IMR-90 (cell line): Measurements from ENCODE around the gene SVIL. TPM values are rescaled to one million over a fixed set of nuclear protein-coding genes. Genes with fewer than 3 reads are reported as not detected.

Experiments used
- ATAC-seq: fragments of 200-7000 bp; cut with Tn5 transposase; 2 replicates; pipeline ENCODE4 v1.9.1; 2020; ENCODE audit warnings: low read depth, mild to moderate bottlenecking, moderate library complexity
- BruUV-seq: library from RNA; stranded (reverse); fragments of 400-500 nt; replicated peaks from 2 replicates; lab custom pipeline; 2021; lab: Mats Ljungman, UMichigan
- CTCF ChIA-PET: fragments of 300-600 bp; formaldehyde crosslinking; extraction: SDS; loops from one replicate; lab custom pipeline; 2021; ENCODE audit warnings: antibody characterized with exemption; lab: Yijun Ruan, JAX
- POLR2A ChIA-PET: fragments of 300-600 bp; sonication (Branson Sonifier 250); formaldehyde crosslinking; loops from one replicate; lab custom pipeline; 2022; ENCODE audit warnings: antibody characterized with exemption; ENCODE audit not compliant: unreplicated experiment; lab: Charles Lee
- DNase-seq: peaks from one replicate; pipeline ENCODE4 v3.0.0; 2013
- H2AFZ ChIP-seq: replicated peaks from 2 replicates; pipeline ENCODE3; 2013; ENCODE audit warnings: low read length, mild to moderate bottlenecking; ENCODE audit not compliant: poor library complexity
- H2AK5ac ChIP-seq: 2 replicates; pipeline ENCODE4 v1.6.1; 2013; ENCODE audit warnings: low read depth, low read length, inconsistent platforms
- H2AK9ac ChIP-seq: replicated peaks from 2 replicates; pipeline ENCODE3; 2013; ENCODE audit warnings: mild to moderate bottlenecking, low read depth, low read length, moderate library complexity; ENCODE audit not compliant: poor library complexity
- H2BK120ac ChIP-seq: 2 replicates; pipeline ENCODE4 v1.6.1; 2013; ENCODE audit warnings: low read depth, low read length, inconsistent platforms
- H2BK15ac ChIP-seq: 3 replicates; pipeline ENCODE4 v1.6.1; 2013; ENCODE audit warnings: low read depth, low read length, inconsistent platforms
- H2BK20ac ChIP-seq: 2 replicates; pipeline ENCODE4 v1.6.1; 2013; ENCODE audit warnings: low read depth, mild to moderate bottlenecking, inconsistent platforms, low read length, moderate library complexity
- H2BK5ac ChIP-seq: 2 replicates; pipeline ENCODE4 v1.6.1; 2013; ENCODE audit warnings: mild to moderate bottlenecking, low read depth, low read length, inconsistent platforms; ENCODE audit not compliant: poor library complexity, severe bottlenecking
- H3K14ac ChIP-seq: replicated peaks from 2 replicates; pipeline ENCODE4 v1.6.1; 2013; ENCODE audit warnings: low read depth, low read length, inconsistent platforms
- H3K18ac ChIP-seq: 2 replicates; pipeline ENCODE4 v1.6.1; 2013; ENCODE audit warnings: low read depth, low read length, control low read depth
- H3K23ac ChIP-seq: 2 replicates; pipeline ENCODE4 v1.6.1; 2013; ENCODE audit warnings: low read depth, low read length, inconsistent platforms
- H3K27ac ChIP-seq: 2 replicates; pipeline ENCODE4 v1.5.1; 2013; ENCODE audit warnings: mild to moderate bottlenecking, control low read depth, low read length; ENCODE audit not compliant: insufficient read depth
- H3K27me3 ChIP-seq: 2 replicates; pipeline ENCODE4 v1.6.1; 2013; ENCODE audit warnings: low read length; ENCODE audit not compliant: control insufficient read depth, insufficient read depth
- H3K36me3 ChIP-seq: 2 replicates; pipeline ENCODE4 v1.6.1; 2013; ENCODE audit warnings: low read length, mixed read lengths; ENCODE audit not compliant: control insufficient read depth, insufficient read depth
- H3K4ac ChIP-seq: 2 replicates; pipeline ENCODE4 v1.6.1; 2013; ENCODE audit warnings: low read depth, low read length, inconsistent platforms
- H3K4me1 ChIP-seq: 2 replicates; pipeline ENCODE4 v1.6.1; 2013; ENCODE audit warnings: low read length, mixed read lengths; ENCODE audit not compliant: control insufficient read depth, insufficient read depth
- H3K4me2 ChIP-seq: 2 replicates; pipeline ENCODE4 v1.6.1; 2013; ENCODE audit warnings: low read depth, mild to moderate bottlenecking, control low read depth, low read length, moderate library complexity
- H3K4me3 ChIP-seq: 2 replicates; pipeline ENCODE4 v1.5.1; 2013; ENCODE audit warnings: low read depth, mild to moderate bottlenecking, control low read depth, low read length, moderate library complexity; ENCODE audit not compliant: insufficient read depth
- H3K56ac ChIP-seq: 2 replicates; pipeline ENCODE4 v1.6.1; 2013; ENCODE audit warnings: low read length, inconsistent platforms; ENCODE audit not compliant: insufficient read depth; ENCODE audit errors: extremely low read depth
- H3K79me1 ChIP-seq, 2 experiments: 2 replicates each; pipeline ENCODE4 v1.6.1; 2013; ENCODE audit warnings: low read length in 2 of 2, inconsistent platforms in 1 of 2, low read depth in 1 of 2
- H3K9ac ChIP-seq: 2 replicates; pipeline ENCODE4 v1.6.1; 2013; ENCODE audit warnings: low read depth, low read length, control low read depth
- H3K9me1 ChIP-seq: 2 replicates; pipeline ENCODE4 v1.6.1; 2013; ENCODE audit warnings: low read length, inconsistent platforms; ENCODE audit not compliant: insufficient read depth
- H3K9me3 ChIP-seq: 2 replicates; pipeline ENCODE4 v1.6.1; 2013; ENCODE audit warnings: low read length; ENCODE audit not compliant: control insufficient read depth, insufficient read depth
- H4K20me1 ChIP-seq: 2 replicates; pipeline ENCODE4 v1.6.1; 2013; ENCODE audit warnings: low read length, inconsistent platforms; ENCODE audit not compliant: insufficient read depth
- H4K5ac ChIP-seq: 2 replicates; pipeline ENCODE4 v1.6.1; 2013; ENCODE audit warnings: mild to moderate bottlenecking, low read depth, low read length, control low read depth
- H4K8ac ChIP-seq, 2 experiments: 2 replicates each; pipeline ENCODE4 v1.6.1; 2013; ENCODE audit warnings: low read depth in 2 of 2, low read length in 2 of 2, control low read depth in 1 of 2, inconsistent platforms in 1 of 2
- H4K91ac ChIP-seq: 2 replicates; pipeline ENCODE4 v1.6.1; 2013; ENCODE audit warnings: low read depth, low read length, inconsistent platforms; ENCODE audit not compliant: insufficient read depth
- MXI1 ChIP-seq: IDR thresholded peaks from 2 replicates; pipeline ENCODE4 v1.6.1; 2012; ENCODE audit warnings: low read depth, mild to moderate bottlenecking, low read length, moderate library complexity, borderline replicate concordance
- RFX5 ChIP-seq: IDR thresholded peaks from 2 replicates; pipeline ENCODE4 v1.8.0; 2012; ENCODE audit warnings: low read depth, mild to moderate bottlenecking, low read length, moderate library complexity
- WGBS, 2 experiments: methylation state at CpG; one replicate each; pipeline versions ENCODE4 v1.1.5 to v1.1.7; 2013; ENCODE audit warnings: missing lambda C conversion rate in 2 of 2; ENCODE audit not compliant: insufficient read length in 1 of 2; ENCODE audit errors: extremely low coverage in 2 of 2; 5-methylcytosine and 5-hydroxymethylcytosine counted together
- dilution Hi-C: fragments of 300-500 bp; cut with HindIII; formaldehyde crosslinking; loops from one replicate; pipeline ENCODE4 v1.14.3; 2018; ENCODE audit warnings: low sequenced_read_pairs; ENCODE audit not compliant: unreplicated experiment
- in situ Hi-C: fragments of 300-500 bp; cut with MboI; formaldehyde crosslinking; loops from 3 replicates; pipeline ENCODE4 v1.14.3; 2019; ENCODE audit warnings: low sequenced_read_pairs, inconsistent platforms, mixed read lengths
- intact Hi-C: fragments of 100-400 bp; cut with micrococcal nuclease; formaldehyde crosslinking; loops from 2 replicates; pipeline ENCODE4 v1.10.0; 2022
- polyA plus RNA-seq, 3 experiments: library from polyadenylated mRNA; depleted of rRNA; stranded (reverse); fragments of >200 nt; gene quantifications; 2 replicates each; pipeline ENCODE4 v1.2.3, GENCODE V29; 2012; ENCODE audit warnings: low replicate concordance in 1 of 3
- total RNA-seq: library from RNA; depleted of rRNA; stranded (reverse); fragments of >200 nt; gene quantifications from 2 replicates; pipeline ENCODE4 v1.2.3, GENCODE V29; 2012
- TF ChIP-seq, protein P1 (sequence below): fragments of 150-350 bp; IDR thresholded peaks from 2 replicates; pipeline ENCODE4 v1.6.1; 2017; ENCODE audit warnings: mild to moderate bottlenecking, antibody characterized with exemption, low read length, low read depth

SVIL gene
- total and polyA plus RNA-seq, 2 of the 4 experiments (the other 2 are of a cell fraction), result 11.5 to 11.6 TPM

- H2BK15ac ChIP-seq, result no peak overlapping the region
- H4K20me1 ChIP-seq, result peaks cover 31% of the 10 kb centered on the region; the same call in 1 of the 2 replicates
- BruUV-seq, result no TSS peak
- POLR2A ChIA-PET, result no interaction called here
- no peak overlapping the region for H2BK20ac ChIP-seq
- in situ Hi-C loops (no loop called here), intact Hi-C loops (loop anchor here (5.0 kb wide), 1 partner anchor 262 kb away; no protein-coding TSS in a partner anchor), dilution Hi-C loops (no loop called here)
- H4K91ac ChIP-seq, result peak overlapping the region; percentile 34; the same call in 1 of the 2 replicates
- no peak overlapping the region for H4K8ac ChIP-seq
- H2BK120ac ChIP-seq, result no peak overlapping the region
- H3K9ac ChIP-seq, result no peak overlapping the region
- no peak overlapping the region for H2AK9ac ChIP-seq
- no peak overlapping the region for H4K5ac ChIP-seq
- peak overlapping the region; percentile 54 for H2AK5ac ChIP-seq
- no peak for DNase-seq
- peaks cover 18% of the 10 kb centered on the region for H3K4me1 ChIP-seq
- TF ChIP-seq MXI1 (no peak), RFX5 (no peak)
- TF ChIP-seq, protein P1, sequence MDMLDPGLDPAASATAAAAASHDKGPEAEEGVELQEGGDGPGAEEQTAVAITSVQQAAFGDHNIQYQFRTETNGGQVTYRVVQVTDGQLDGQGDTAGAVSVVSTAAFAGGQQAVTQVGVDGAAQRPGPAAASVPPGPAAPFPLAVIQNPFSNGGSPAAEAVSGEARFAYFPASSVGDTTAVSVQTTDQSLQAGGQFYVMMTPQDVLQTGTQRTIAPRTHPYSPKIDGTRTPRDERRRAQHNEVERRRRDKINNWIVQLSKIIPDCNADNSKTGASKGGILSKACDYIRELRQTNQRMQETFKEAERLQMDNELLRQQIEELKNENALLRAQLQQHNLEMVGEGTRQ, result peak; percentile 44; the same call in 1 of the 2 replicates
- H3K4me3 ChIP-seq, result no peak overlapping the region
- peak overlapping the region; percentile 29; the same call in 1 of the 2 replicates for H3K4ac ChIP-seq
- WGBS, 2 experiments, result 100% methylated on average over 6 of the region's 10 CpGs; no CpG with 5 or more reads in 1 of the 2 experiments
- H3K9me3 ChIP-seq, result no peaks in the 10 kb centered on the region
- ATAC-seq, result 0 out of 2 replicates have a peak, but pooled peaks have one; percentile 6
- H3K27ac ChIP-seq, result no peak overlapping the region
- peak overlapping the region; percentile 48 for H2AFZ ChIP-seq
- H3K4me2 ChIP-seq, result no peak overlapping the region
- H3K27me3 ChIP-seq, result no peaks in the 10 kb centered on the region
- H3K9me1 ChIP-seq, result peaks cover 22% of the 10 kb centered on the region
- H2BK5ac ChIP-seq, result no peak overlapping the region
- peak overlapping the region; percentile 47; the same call in 1 of the 2 replicates for H3K14ac ChIP-seq
- no peak overlapping the region for H3K56ac ChIP-seq
- H3K79me1 ChIP-seq, result peaks cover 20 to 77% of the 10 kb centered on the region in 2 experiments
- no peak overlapping the region for H3K23ac ChIP-seq
- no peaks in the 10 kb centered on the region for H3K36me3 ChIP-seq
- CTCF ChIA-PET, result no interaction called here
- H3K18ac ChIP-seq, result no peak overlapping the region; the same call in 1 of the 2 replicates
Observed at GRCh38 chr10:29595636-29596225, 39.0 kb downstream of the SVIL start.
